Measurements from ENCODE around the gene PROK1.

PROK1 gene

DNA sequence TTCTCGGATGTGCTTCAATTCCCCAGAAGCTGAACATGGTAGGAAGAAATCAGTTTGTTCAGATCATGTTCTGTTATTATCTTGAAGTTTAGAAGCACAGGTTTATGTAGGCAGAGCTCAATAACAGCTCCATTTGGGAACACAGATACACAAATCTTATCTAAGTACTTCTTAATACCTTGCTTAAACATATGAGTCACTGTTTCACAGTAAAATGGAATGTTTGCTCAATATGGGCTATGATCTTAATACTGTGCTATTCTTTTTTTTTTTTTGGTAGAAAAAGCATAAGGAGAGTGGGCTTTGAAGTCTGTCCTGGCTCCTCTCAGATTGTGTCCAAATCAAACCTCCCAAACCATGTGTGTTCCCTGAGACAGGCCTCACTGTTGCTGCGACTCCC is 13.4 kb downstream of the PROK1 start:
- H3K36me3 ChIP-seq (ENCODE audit: control insufficient read depth, insufficient read depth, low read length): no peaks in the 10 kb centered on the region
- no peaks in the 10 kb centered on the region for H3K27me3 ChIP-seq (ENCODE audit: control insufficient read depth, insufficient read depth, low read length, poor library complexity, severe bottlenecking)
- WGBS, 2 experiments: 91 to 94% methylated on average over 2 of the region's 2 CpGs
- H3K4me3 ChIP-seq (ENCODE audit: insufficient read depth, low read depth, low read length): no peak overlapping the region
- no peak overlapping the region for H3K27ac ChIP-seq (ENCODE audit: insufficient read depth, low read depth, low read length, poor library complexity, severe bottlenecking)
- no peaks in the 10 kb centered on the region for H3K4me1 ChIP-seq (ENCODE audit: control insufficient read depth, insufficient read depth, low read length)
- H3K9me3 ChIP-seq (ENCODE audit: control insufficient read depth, low read length): no peaks in the 10 kb centered on the region

DNA sequence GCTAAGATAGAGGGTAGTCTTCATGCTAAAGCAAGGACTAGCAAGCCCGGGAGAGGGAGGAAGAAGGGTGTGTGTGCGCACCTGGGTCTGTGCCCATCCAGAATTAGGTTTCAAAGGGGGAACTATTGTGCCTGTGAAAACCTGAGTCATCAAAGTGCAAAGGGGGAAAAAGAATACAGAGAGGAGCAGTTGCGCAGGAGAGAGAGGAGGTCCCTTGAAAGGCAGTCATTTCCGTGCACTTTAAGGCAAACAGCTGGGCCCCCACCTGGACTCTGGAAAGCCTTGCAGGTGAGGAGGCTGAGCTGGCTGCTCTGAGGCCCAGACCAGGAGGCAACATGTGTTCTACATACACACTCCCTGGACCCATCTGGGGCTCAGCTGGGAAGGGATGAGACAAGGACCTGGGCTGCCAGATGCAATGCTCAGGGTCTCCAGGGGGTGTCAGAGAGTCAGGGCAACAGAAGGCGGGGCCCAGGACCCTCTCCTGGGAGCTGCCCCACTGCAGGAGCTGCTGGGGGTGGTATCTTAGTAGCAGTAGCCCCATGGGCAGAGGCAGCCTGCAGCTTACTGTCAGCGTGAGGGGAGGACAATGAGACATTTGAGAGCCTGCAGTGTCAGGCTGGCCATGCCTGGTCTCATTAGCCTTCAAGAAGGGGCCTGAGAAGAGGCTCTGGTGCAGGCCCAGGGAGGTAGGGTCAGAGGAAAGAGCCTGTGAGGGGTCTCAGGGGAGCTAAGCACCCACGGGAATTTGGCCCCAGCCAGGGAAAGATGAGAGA is 14.3 kb downstream of the PROK1 start:
- H3K4me1 ChIP-seq (ENCODE audit: control insufficient read depth, insufficient read depth, low read length): no peaks in the 10 kb centered on the region
- WGBS, 2 experiments: 82 to 84% methylated on average over 7 of the region's 7 CpGs
- no peak overlapping the region for H3K4me3 ChIP-seq (ENCODE audit: insufficient read depth, low read depth, low read length)
- no peaks in the 10 kb centered on the region for H3K9me3 ChIP-seq (ENCODE audit: control insufficient read depth, low read length)
- no peak overlapping the region for H3K27ac ChIP-seq (ENCODE audit: insufficient read depth, low read depth, low read length, poor library complexity, severe bottlenecking)
- no peaks in the 10 kb centered on the region for H3K27me3 ChIP-seq (ENCODE audit: control insufficient read depth, insufficient read depth, low read length, poor library complexity, severe bottlenecking)
- no peaks in the 10 kb centered on the region for H3K36me3 ChIP-seq (ENCODE audit: control insufficient read depth, insufficient read depth, low read length)

DNA sequence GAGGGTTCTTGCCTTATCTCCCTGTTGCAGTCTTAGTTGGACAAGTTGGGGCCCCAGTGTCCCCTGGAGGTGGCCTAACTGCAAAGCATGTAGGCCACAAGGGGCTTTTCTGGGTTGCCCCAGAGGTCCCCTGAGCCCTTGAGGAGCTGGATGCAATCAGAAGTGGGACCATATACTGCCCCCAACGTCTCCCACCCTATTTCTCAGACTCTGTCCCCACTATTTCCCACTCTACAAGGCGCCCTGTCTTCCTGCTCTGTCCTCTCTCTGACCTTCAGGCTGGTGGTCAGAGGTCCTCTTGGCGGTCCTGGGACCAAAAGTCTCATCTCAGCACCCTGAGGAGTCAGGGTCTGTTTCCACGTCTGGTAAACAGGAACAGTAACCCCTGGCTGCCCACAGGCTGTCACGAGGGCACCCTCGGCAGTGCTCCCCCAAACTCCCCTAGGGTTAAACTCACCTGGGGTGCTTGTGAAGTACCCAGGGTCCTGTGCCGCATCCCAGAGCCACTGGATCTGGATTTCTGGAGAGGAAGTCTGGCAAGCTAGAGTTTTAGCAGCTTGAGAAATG is 14.9 kb downstream of the PROK1 start:
- H3K36me3 ChIP-seq (ENCODE audit: control insufficient read depth, insufficient read depth, low read length): no peaks in the 10 kb centered on the region
- no peaks in the 10 kb centered on the region for H3K4me1 ChIP-seq (ENCODE audit: control insufficient read depth, insufficient read depth, low read length)

DNA sequence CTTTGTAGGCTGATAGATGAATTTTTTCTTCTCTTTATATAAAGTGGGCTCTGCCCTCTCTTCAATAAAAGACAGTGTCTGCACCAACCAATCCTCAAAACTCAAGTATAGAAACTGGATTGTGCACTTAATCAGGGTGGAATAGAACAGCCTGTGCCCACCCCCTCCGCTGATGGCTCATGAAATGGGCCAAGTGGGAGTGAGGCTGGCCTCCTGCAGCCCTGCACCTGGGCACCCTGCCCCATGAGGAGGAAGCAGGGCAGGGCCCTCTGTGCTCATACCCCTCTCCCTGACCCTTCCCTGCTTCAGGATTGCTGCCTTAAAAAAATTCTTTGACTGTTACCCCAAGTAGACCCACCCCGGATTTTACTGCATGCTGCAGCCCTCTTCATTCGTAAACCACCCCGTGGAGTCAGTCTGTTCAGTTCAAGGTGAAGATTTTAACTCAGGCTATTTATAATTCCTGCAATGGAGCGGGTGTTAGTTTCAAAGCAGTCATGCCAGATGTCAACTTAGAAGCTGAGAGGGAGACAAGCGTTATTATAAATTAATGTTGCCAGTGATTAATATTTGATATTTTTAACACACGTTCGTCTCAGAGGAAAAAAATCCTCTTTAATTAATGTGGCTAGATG is 15.8 kb downstream of the PROK1 start:
- Histone ChIP-seq H3K27me3 (ENCODE audit: control insufficient read depth, insufficient read depth, low read length, poor library complexity, severe bottlenecking) (no peaks in the 10 kb centered on the region), H3K36me3 (ENCODE audit: control insufficient read depth, insufficient read depth, low read length) (no peaks in the 10 kb centered on the region), H3K27ac (ENCODE audit: insufficient read depth, low read depth, low read length, poor library complexity, severe bottlenecking) (no peak overlapping the region), H3K4me3 (ENCODE audit: insufficient read depth, low read depth, low read length) (no peak overlapping the region), H3K9me3 (ENCODE audit: control insufficient read depth, low read length) (no peaks in the 10 kb centered on the region), H3K4me1 (ENCODE audit: control insufficient read depth, insufficient read depth, low read length) (no peaks in the 10 kb centered on the region)
- 92 to 93% methylated on average over 8 of the region's 8 CpGs for WGBS, 2 experiments

More for the DNA sequence above, 14.9 kb downstream of the PROK1 start:
- Histone ChIP-seq H3K27me3 (ENCODE audit: control insufficient read depth, insufficient read depth, low read length, poor library complexity, severe bottlenecking) (no peaks in the 10 kb centered on the region), H3K27ac (ENCODE audit: insufficient read depth, low read depth, low read length, poor library complexity, severe bottlenecking) (no peak overlapping the region), H3K4me3 (ENCODE audit: insufficient read depth, low read depth, low read length) (no peak overlapping the region), H3K9me3 (ENCODE audit: control insufficient read depth, low read length) (no peaks in the 10 kb centered on the region)
- 91% methylated on average over 7 of the region's 7 CpGs for WGBS, 2 experiments

DNA sequence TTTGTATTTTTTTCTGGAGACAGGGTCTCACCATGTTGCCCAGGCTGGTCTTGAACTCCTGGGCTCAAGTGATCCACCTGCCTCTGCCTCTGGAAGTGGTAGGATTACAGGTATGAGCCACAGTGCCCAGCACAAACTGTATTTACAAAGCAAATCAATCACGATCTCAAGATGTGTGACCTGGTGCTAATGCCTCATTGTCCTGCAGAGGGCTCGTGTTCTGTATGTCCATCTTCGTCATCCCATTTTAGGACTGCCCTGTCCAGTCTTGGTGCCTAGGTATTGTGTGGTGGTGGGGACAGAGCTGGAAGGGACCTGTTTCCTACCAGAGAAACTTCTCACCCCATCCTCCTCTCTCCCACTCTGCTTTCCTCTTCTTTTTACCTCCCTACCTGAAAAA is 20.2 kb downstream of the PROK1 start:
- Histone ChIP-seq H3K4me1 (ENCODE audit: control insufficient read depth, insufficient read depth, low read length) (no peaks in the 10 kb centered on the region), H3K36me3 (ENCODE audit: control insufficient read depth, insufficient read depth, low read length) (no peaks in the 10 kb centered on the region), H3K27ac (ENCODE audit: insufficient read depth, low read depth, low read length, poor library complexity, severe bottlenecking) (no peak overlapping the region), H3K27me3 (ENCODE audit: control insufficient read depth, insufficient read depth, low read length, poor library complexity, severe bottlenecking) (no peaks in the 10 kb centered on the region), H3K4me3 (ENCODE audit: insufficient read depth, low read depth, low read length) (no peak overlapping the region), H3K9me3 (ENCODE audit: control insufficient read depth, low read length) (no peaks in the 10 kb centered on the region)
- 87 to 91% methylated on average over 3 of the region's 3 CpGs for WGBS, 2 experiments

DNA sequence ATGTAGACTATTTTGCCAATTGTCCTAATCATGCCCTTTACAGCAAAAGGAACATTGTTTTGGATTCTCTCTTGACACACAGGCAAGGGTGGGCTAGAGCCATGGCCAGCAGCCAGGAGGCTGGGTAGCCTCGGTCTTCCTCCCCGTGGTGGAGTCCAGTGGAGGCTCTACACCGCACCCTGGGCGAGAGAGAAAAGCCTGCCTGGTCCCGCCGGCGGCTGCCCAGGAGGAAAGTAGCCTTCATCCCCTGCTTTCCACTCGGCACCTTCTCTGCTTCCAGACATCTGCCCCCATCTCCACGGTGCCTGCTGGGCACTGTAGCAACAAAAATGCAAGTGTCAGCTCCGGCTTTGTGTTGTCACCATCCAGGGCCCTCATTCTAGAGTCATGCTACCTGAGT is 21.6 kb downstream of the PROK1 start:
- Histone ChIP-seq H3K27me3 (ENCODE audit: control insufficient read depth, insufficient read depth, low read length, poor library complexity, severe bottlenecking) (no peaks in the 10 kb centered on the region), H3K4me1 (ENCODE audit: control insufficient read depth, insufficient read depth, low read length) (no peaks in the 10 kb centered on the region), H3K9me3 (ENCODE audit: control insufficient read depth, low read length) (no peaks in the 10 kb centered on the region), H3K4me3 (ENCODE audit: insufficient read depth, low read depth, low read length) (no peak overlapping the region), H3K36me3 (ENCODE audit: control insufficient read depth, insufficient read depth, low read length) (no peaks in the 10 kb centered on the region), H3K27ac (ENCODE audit: insufficient read depth, low read depth, low read length, poor library complexity, severe bottlenecking) (no peak overlapping the region)
- 90 to 91% methylated on average over 10 of the region's 10 CpGs for WGBS, 2 experiments

DNA sequence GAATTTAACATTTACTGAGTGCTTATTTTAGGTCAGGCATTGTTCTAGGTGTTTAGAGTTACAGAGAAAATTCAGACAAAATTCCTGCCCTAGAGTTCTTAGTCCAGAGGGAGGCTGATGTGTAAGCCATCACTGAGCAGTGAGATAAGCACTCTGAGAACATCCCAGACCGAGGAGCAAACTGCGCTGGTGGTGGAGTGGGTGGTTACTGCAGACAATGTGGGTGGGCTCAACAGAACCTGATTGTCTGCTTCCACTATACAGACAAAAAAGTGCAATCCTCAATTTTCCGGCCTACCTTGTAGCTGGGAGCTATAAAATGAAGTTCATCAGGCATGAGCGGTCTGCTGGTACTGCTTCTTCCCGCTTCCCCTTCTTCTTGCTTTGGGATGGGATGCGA is 23.5 kb downstream of the PROK1 start:
- WGBS, 2 experiments: 95 to 97% methylated on average over 6 of the region's 6 CpGs
- Histone ChIP-seq H3K9me3 (ENCODE audit: control insufficient read depth, low read length) (no peaks in the 10 kb centered on the region), H3K4me3 (ENCODE audit: insufficient read depth, low read depth, low read length) (no peak overlapping the region), H3K36me3 (ENCODE audit: control insufficient read depth, insufficient read depth, low read length) (no peaks in the 10 kb centered on the region), H3K27ac (ENCODE audit: insufficient read depth, low read depth, low read length, poor library complexity, severe bottlenecking) (no peak overlapping the region), H3K27me3 (ENCODE audit: control insufficient read depth, insufficient read depth, low read length, poor library complexity, severe bottlenecking) (no peaks in the 10 kb centered on the region), H3K4me1 (ENCODE audit: control insufficient read depth, insufficient read depth, low read length) (no peaks in the 10 kb centered on the region)

DNA sequence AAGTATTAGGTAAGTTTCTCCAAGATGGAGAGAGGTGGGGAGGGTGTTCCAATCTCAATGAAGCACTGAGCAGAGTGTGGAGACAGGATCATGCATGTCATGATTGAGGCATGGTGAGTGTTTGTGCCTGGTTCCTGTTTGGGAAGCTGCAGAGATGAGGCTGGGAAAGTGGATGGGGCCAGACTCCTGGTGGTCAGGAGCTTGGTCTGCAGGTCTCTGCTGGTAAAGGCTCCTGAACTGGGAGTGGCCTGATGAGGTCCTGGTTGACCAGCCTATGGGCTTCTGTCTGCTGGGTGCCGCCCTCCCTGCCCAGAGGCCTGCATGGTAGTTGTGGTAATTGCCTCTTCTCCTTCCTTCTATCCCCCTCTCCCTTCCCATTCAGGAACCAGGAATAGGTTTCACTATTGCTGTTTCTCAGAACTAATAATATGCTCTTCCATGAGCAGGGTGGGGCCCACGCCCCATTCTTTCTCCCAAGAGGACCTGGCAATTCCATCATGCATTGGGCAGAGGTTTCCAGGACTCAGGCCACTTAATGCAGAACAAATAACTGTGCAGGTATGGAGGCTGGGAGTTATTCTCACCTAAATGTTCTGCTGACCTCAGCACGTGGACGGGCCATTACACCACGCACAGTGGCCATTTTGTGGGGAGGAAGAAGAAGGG is 24.5 kb downstream of the PROK1 start:
- no peaks in the 10 kb centered on the region for H3K36me3 ChIP-seq (ENCODE audit: control insufficient read depth, insufficient read depth, low read length)
- H3K4me1 ChIP-seq (ENCODE audit: control insufficient read depth, insufficient read depth, low read length): no peaks in the 10 kb centered on the region
- H3K4me3 ChIP-seq (ENCODE audit: insufficient read depth, low read depth, low read length): no peak overlapping the region
- H3K9me3 ChIP-seq (ENCODE audit: control insufficient read depth, low read length): no peaks in the 10 kb centered on the region
- 88 to 96% methylated on average over 5 of the region's 5 CpGs for WGBS, 2 experiments
- no peak overlapping the region for H3K27ac ChIP-seq (ENCODE audit: insufficient read depth, low read depth, low read length, poor library complexity, severe bottlenecking)
- no peaks in the 10 kb centered on the region for H3K27me3 ChIP-seq (ENCODE audit: control insufficient read depth, insufficient read depth, low read length, poor library complexity, severe bottlenecking)

DNA sequence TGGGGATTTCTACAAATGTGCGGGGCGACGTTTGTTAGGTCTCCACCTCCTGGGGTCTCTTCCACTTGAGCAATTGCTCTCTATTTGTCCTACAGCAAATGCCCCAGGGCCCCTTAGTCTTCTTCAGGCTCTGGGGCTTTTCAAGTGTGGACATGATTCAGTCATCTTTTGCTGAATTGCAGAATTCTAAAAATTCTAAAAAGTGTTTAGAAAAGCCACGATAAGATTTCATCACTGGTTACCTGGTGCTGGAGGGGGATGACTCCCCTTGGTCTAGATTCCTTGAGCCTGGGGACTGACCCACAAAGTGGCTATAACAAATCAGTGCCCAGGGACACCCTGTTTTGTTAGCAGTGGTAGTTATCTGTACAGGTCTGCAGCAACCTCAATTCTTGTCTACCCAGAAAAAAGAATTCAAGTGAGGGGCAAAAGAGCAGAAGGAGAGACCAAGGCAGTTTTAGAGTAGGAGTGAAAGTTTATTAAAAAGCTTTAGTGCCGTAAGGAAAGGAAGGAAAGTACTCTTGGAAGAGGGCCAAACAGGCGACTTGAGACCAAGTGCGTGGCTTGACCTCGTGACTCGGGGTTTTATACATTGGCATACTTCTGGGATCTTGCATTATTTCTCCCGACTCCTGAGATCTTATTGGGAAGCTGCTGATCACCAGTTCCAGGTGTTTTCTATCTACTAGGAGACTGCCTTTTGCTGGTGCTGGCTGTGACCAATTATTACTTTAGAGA is 25.2 kb downstream of the PROK1 start:
- Histone ChIP-seq H3K36me3 (ENCODE audit: control insufficient read depth, insufficient read depth, low read length) (no peaks in the 10 kb centered on the region), H3K27me3 (ENCODE audit: control insufficient read depth, insufficient read depth, low read length, poor library complexity, severe bottlenecking) (no peaks in the 10 kb centered on the region), H3K9me3 (ENCODE audit: control insufficient read depth, low read length) (no peaks in the 10 kb centered on the region), H3K4me1 (ENCODE audit: control insufficient read depth, insufficient read depth, low read length) (no peaks in the 10 kb centered on the region), H3K27ac (ENCODE audit: insufficient read depth, low read depth, low read length, poor library complexity, severe bottlenecking) (no peak overlapping the region), H3K4me3 (ENCODE audit: insufficient read depth, low read depth, low read length) (no peak overlapping the region)
- 92 to 94% methylated on average over 10 of the region's 10 CpGs for WGBS, 2 experiments
